Lung (tissue), 12 donors: ENCODE results near the gene YRDC. TPM values are rescaled to one million over a fixed set of nuclear protein-coding genes. Genes with fewer than 3 reads are reported as not detected.

ENCODE experiments used
- ATAC-seq: fragments of 200-7000 bp; cut with Tn5 transposase; one replicate; pipeline ENCODE4 v1.9.1; 2020; ENCODE audit warnings: moderate number of reproducible peaks; ENCODE audit not compliant: insufficient read depth, low FRiP score
- DNase-seq, 3 donors: peaks; one replicate each; pipeline ENCODE4 v3.0.0-alpha.2; 2013 to 2017
- H3K27ac ChIP-seq, 2 donors: one replicate each; pipeline ENCODE4 v1.5.1; 2013; ENCODE audit warnings: mild to moderate bottlenecking in 2 of 2, moderate library complexity in 2 of 2, control low read depth in 1 of 2, inconsistent platforms in 1 of 2, low read depth in 1 of 2, low read length in 1 of 2
- H3K27me3 ChIP-seq, 3 donors: one replicate each; pipeline ENCODE4 v1.5.1; 2013; ENCODE audit warnings: low read length in 2 of 3; ENCODE audit not compliant: control insufficient read depth in 3 of 3, insufficient read depth in 3 of 3
- H3K36me3 ChIP-seq, 4 donors: one replicate each; pipeline ENCODE4 v1.5.1; 2013; ENCODE audit warnings: low read length in 4 of 4, mild to moderate bottlenecking in 1 of 4, moderate library complexity in 1 of 4; ENCODE audit not compliant: control insufficient read depth in 4 of 4, insufficient read depth in 4 of 4
- H3K4me1 ChIP-seq, 5 donors: one replicate each; pipeline ENCODE4 v1.5.1; 2013; ENCODE audit warnings: low read length in 5 of 5, mild to moderate bottlenecking in 2 of 5, moderate library complexity in 1 of 5; ENCODE audit not compliant: control insufficient read depth in 5 of 5, insufficient read depth in 5 of 5
- H3K4me3 ChIP-seq: one replicate; pipeline ENCODE4 v1.5.1; 2013; ENCODE audit warnings: mild to moderate bottlenecking, control low read depth, moderate library complexity
- H3K9ac ChIP-seq, 2 donors: one replicate each; pipeline ENCODE4 v1.5.1; 2013; ENCODE audit warnings: low read length in 2 of 2, control low read depth in 1 of 2; ENCODE audit not compliant: insufficient read depth in 1 of 2
- H3K9me3 ChIP-seq, 4 donors: one replicate each; pipeline ENCODE4 v1.5.1; 2013; ENCODE audit warnings: low read length in 3 of 4, mild to moderate bottlenecking in 1 of 4, moderate library complexity in 1 of 4; ENCODE audit not compliant: control insufficient read depth in 4 of 4, insufficient read depth in 3 of 4
- WGBS, 2 donors: extraction: QIAGEN DNeasy Blood & Tissue Kit; methylation state at CpG; one replicate each; pipeline ENCODE4 v1.1.7; 2013; 5-methylcytosine and 5-hydroxymethylcytosine counted together
- polyA plus RNA-seq, 2 donors: library from polyadenylated mRNA; stranded (reverse); fragments of 200-250 nt; gene quantifications; one replicate each; pipeline ENCODE4 v1.2.1, GENCODE V29; 2013
- total RNA-seq, 2 donors: library from RNA; depleted of rRNA in 1 of 2; stranded (reverse); fragments of >200 nt in 1 of 2; gene quantifications; one replicate each; pipeline ENCODE4 v1.2.1, GENCODE V29; 2014 to 2021
- TF ChIP-seq, protein P1 (sequence below): IDR thresholded peaks from 2 replicates; pipeline ENCODE4 v1.5.1; 2012; ENCODE audit warnings: mild to moderate bottlenecking; ENCODE audit errors: control extremely low read depth, extremely low read depth
- donor health status: control.
- donor health status: control.
- donor health status: Bipolar disorder and iron deficiency.
- donor health status: healthy.
- donor health status: DM: yes; HTN: yes; CAD: no.

The YRDC gene
- total and polyA plus RNA-seq, 4 donors, result 9.5 to 26.2 (median 15.1) TPM

DNA sequence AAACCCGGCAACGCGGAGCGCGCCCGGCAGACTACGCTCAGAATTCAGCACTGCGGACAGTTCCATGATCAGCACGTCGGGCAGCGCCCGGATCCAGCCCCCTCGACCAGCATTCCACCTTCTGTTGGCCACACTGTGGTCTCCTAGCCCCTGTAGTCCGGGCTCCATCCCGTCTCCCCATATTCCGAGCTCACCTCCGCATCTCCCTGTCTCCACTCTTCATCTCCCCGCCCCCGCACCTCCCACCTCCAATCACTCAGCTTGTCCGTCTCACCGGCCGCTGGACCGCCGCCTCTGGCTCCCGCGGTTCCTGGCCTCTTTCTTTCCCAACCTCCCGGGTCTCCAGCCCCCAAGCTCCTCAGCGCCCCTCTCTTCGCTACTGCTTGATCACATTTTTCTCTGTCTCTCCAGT is 43.6 kb downstream of the YRDC start:
- Histone ChIP-seq H3K27ac (no peak overlapping the region), H3K9me3 (peaks cover 0 to 19% (median 0%) of the 10 kb centered on the region in 4 donors), H3K9ac (no peak overlapping the region), H3K27me3 (peaks cover 14 to 52% (median 30%) of the 10 kb centered on the region in 3 donors), H3K36me3 (no peaks in the 10 kb centered on the region), H3K4me1 (peaks cover 0 to 2% (median 0%) of the 10 kb centered on the region in 5 donors), H3K4me3 (no peak overlapping the region)
- DNase-seq (peak; percentile 63 to 79 (median 72)), ATAC-seq (no peak)
- 5 to 10% methylated on average over 29 of the region's 29 CpGs for WGBS, 2 donors
- TF ChIP-seq, protein P1, sequence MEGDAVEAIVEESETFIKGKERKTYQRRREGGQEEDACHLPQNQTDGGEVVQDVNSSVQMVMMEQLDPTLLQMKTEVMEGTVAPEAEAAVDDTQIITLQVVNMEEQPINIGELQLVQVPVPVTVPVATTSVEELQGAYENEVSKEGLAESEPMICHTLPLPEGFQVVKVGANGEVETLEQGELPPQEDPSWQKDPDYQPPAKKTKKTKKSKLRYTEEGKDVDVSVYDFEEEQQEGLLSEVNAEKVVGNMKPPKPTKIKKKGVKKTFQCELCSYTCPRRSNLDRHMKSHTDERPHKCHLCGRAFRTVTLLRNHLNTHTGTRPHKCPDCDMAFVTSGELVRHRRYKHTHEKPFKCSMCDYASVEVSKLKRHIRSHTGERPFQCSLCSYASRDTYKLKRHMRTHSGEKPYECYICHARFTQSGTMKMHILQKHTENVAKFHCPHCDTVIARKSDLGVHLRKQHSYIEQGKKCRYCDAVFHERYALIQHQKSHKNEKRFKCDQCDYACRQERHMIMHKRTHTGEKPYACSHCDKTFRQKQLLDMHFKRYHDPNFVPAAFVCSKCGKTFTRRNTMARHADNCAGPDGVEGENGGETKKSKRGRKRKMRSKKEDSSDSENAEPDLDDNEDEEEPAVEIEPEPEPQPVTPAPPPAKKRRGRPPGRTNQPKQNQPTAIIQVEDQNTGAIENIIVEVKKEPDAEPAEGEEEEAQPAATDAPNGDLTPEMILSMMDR, result no peak

DNA sequence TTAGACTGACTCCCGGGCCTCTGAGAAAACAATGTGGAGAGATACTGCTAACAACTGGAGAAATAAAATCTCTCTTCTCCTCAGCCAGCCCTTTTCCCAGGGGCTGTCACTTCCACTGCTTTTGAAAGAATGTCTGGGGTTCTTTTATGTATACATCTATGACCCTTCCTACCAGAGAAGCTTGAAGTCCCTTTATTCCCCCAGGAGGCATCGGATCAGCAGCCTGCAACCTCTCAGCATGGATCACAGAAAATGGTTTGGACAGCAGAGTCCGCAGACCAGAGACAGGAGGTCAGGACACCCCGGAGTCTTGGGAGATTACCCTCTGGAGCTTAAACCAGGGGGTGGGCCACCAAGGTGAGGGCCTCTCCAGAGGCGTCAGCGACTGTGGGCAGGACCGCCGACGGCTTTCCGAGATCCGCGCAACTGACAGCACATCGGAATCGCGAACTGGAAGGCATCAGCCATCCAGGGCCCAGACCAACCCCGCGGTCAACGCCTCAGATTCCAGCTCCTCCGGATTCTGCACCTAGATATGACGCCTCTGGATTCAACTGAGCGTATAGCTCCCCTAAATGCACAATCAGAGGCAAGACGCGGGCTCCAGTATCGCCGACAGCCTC is 44.1 kb downstream of the YRDC start:
- no peak overlapping the region for H3K4me3 ChIP-seq
- no peak overlapping the region for H3K27ac ChIP-seq
- H3K27me3 ChIP-seq, result peaks cover 14 to 57% (median 30%) of the 10 kb centered on the region in 3 donors
- no peaks in the 10 kb centered on the region for H3K36me3 ChIP-seq
- H3K9me3 ChIP-seq, result peaks cover 0 to 19% (median 0%) of the 10 kb centered on the region in 4 donors
- no peak for ATAC-seq
- 21 to 26% methylated on average over 25 of the region's 25 CpGs for WGBS, 2 donors
- TF ChIP-seq, protein P1, result no peak
- H3K4me1 ChIP-seq, result peaks cover 0 to 2% (median 0%) of the 10 kb centered on the region in 5 donors
- no peak overlapping the region for H3K9ac ChIP-seq
- no peak for DNase-seq

DNA sequence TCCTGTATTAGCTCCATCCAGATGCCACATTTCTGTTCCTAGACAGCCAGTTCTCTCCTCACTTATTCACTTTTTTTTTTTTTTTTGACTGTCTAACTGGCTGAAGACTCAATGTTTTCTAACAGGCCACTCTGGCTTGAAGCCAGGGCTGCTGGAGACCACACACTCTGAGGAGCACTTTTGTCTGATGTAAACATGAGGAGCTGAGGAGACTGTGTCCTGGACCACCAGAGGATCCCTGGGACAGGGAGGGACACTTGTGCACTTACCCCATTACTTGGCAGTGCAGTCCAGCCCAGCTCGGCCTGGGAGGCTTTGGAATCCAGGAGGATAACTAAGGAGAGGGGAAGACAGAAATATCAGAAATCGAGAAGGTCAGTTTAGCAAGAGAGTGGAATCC is 45.5 kb downstream of the YRDC start:
- H3K4me3 ChIP-seq, result no peak overlapping the region
- ATAC-seq (no peak), DNase-seq (peak in 2 of 3 donors; percentile 1 to 5)
- H3K36me3 ChIP-seq, result no peaks in the 10 kb centered on the region
- H3K9me3 ChIP-seq, result peaks cover 0 to 20% (median 0%) of the 10 kb centered on the region in 4 donors
- H3K27ac ChIP-seq, result no peak overlapping the region
- H3K4me1 ChIP-seq, result peaks cover 0 to 2% (median 0%) of the 10 kb centered on the region in 5 donors
- H3K9ac ChIP-seq, result no peak overlapping the region
- 59 to 63% methylated on average over 2 of the region's 2 CpGs for WGBS, 2 donors
- H3K27me3 ChIP-seq, result peaks cover 14 to 64% (median 33%) of the 10 kb centered on the region in 3 donors
- TF ChIP-seq, protein P1, result no peak
